NCI-H1694 (cell line): ENCODE measurements around the gene NYAP1.
A peak's percentile ranks its signal among the peaks of the same experiment; 100 is the strongest.
"Not testable (repeated sequence)": the region's sequence is repeated elsewhere in the genome, so short reads cannot be mapped to it uniquely, and the experiment has no call there.

Experiments used
- DNase-seq: peaks from one replicate; lab custom pipeline; 2025; lab: John Stamatoyannopoulos, UW

Gene NYAP1

DNA sequence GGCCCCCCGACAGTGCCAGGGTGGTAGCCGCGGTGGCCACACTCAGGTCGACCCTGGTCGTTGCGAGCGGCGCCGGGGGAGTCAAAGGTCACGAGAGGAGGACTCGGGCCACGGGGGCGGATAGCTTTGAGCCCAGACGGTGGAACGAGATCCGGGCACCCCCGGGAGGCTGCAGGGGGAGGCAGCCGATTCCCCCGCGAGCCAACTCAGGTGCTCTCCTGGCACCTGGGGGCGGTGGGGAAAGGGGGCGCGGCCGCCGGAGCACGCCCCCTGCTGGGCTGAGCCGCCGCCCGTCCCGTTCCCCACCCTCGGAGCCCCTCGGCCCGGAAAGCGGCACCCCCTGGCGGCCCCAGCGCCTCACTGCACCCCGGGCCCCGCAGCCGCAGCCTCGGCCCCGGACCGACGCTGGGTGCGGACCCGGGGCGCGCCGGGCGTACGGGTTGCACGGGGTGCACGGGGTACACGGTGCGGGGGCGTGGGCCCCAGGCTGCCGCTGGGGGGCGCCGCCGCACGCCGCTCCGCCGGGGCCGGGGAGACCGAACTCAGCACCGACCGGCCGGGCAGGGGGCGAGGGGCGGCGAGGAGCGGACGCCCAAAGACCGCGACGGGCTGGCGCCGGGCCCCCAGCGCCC is 521 bp upstream of the NYAP1 start:
- no peak for DNase-seq

DNA sequence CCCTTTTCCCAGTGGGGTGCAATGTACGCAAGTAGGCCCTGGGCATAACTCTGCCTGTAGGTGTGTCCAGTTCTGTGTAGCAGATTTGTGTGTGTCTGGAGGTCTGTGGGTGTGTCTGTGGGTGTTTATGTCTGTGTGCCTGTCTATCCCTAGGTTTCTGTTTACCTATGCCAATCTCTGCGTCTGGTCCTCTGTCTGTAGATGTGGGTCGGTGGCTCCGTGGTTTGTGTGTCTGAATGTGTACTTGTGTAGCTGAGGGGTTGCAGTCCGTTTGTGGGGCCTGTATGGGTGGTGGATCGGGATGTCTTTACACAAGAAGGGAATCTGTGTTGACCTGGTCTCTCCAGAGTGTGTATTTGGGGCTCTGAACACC is 932 bp downstream of the NYAP1 start:
- DNase-seq: no peak

DNA sequence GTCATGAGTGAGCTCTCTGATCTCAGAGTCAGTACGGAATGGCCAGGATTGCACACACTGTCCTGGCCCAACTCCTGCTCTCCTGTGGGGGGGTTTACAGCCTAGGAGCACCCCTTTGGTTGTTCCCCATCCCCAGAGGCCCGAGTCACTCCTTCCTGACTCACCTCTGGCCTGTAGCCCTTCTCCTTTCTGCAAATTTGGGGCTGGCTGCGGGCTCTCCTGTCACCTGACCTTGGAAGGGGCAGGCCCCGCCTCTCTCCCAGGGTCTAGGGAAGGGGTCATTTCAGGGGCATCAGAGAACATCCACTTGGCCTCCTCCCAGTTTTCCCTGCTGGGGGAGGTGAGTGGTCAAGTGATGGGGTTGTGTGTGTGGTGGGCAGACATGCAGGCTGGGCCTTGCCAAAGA is 1.7 kb downstream of the NYAP1 start:
- no peak for DNase-seq

DNA sequence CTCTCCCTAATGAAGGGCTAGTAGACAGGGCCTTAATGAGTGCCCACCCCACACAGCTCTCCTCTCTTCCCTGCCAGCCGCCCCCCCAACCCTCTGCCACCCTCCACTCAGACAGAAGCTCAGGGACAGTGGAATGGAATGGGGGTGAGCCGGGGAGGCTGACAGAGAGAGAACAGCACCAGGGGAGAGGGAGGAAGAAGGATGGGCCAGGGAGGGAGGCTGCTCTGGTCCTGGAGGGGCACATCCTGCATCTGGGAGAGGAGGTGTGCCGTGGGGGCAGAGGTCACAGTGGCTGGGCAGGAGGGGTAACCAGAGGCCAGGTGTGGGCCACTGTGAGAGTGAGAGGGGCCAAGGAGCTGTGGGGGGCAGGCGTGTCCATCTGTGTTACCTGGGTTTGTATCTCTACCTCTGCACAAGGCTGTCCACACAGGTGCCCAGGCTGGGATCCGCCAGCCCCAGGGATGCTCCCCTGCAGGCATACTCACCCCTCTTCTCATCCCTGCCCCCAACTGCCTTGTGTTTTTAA is 2.4 kb downstream of the NYAP1 start:
- no peak for DNase-seq

DNA sequence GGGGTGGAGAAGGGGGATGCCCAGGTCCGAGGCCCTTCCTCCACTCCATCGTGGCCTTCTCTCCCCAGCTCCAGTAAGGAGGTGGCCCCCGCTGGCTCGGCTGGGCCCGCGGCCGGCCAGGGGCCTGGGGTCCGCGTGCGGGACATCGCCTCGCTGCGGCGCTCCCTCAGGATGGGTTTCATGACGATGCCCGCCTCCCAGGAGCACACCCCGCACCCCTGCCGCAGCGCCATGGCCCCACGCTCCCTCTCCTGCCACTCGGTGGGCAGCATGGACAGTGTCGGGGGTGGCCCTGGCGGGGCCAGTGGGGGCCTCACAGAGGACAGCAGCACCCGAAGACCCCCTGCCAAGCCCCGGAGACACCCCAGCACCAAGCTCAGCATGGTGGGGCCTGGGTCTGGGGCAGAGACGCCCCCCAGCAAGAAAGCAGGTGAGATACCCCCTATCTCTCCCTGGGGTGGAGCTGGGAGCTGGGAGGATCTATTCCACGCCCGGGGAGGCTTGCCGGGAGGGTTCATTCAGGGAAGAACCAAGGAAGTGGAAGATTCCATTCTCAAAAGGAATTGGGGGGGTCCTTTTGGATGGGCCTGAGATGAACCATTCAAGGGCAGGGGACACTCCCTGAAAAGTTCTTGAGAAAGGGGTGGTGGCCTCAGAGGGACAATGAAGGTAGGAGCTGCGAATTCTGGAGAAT is 3.2 kb downstream of the NYAP1 start:
- no peak for DNase-seq

DNA sequence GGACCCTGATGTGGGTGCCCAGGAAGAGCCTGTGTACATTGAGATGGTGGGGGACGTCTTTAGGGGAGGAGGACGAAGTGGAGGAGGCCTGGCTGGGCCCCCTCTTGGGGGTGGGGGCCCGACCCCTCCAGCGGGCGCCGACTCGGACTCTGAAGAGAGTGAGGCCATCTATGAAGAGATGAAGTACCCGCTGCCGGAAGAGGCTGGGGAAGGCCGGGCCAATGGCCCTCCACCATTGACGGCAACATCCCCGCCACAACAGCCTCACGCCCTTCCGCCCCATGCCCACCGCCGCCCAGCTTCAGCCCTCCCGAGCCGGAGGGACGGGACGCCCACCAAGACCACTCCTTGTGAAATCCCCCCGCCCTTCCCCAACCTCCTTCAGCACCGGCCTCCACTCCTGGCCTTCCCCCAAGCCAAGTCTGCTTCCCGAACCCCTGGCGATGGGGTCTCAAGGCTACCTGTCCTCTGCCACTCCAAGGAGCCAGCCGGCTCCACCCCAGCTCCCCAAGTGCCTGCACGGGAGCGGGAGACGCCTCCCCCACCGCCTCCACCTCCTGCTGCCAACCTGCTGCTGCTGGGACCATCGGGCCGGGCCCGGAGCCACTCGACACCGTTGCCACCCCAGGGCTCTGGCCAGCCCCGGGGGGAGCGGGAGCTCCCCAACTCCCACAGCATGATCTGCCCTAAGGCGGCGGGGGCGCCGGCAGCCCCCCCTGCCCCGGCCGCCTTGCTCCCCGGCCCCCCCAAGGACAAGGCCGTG is 4.8 kb downstream of the NYAP1 start:
- DNase-seq: no peak

DNA sequence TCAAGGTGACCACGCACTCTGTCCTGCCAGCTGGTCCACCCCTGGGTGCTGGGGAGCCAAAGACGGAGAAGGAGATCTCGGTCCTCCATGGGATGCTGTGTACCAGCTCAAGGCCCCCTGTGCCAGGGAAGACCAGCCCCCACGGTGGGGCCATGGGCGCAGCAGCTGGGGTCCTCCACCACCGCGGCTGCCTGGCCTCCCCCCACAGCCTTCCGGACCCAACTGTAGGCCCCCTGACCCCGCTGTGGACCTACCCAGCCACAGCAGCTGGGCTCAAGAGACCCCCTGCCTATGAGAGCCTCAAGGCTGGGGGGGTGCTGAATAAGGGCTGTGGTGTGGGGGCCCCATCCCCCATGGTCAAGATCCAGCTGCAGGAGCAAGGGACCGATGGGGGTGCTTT is 5.4 kb downstream of the NYAP1 start:
- DNase-seq: no peak

DNA sequence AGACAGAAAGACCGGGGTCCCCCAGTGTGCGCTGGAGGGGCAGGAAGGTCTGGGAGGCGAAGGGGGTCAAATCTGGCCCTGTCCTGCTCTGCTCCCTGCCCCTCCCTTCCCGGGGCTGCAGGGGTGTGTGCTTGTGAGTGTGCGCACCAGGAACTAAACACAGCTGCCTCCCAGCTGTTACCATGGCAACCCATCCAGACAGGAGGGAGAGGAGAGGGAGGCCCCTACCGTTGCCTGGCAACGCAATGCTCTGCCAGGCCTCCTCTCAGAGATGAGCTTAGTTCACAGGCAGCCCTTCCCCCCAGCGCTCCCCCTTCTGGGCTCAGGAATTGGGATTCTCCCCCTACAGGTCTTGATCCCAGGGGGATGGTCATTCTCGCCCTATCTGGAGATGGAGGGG is 6.1 kb downstream of the NYAP1 start:
- DNase-seq: peak; percentile 98

DNA sequence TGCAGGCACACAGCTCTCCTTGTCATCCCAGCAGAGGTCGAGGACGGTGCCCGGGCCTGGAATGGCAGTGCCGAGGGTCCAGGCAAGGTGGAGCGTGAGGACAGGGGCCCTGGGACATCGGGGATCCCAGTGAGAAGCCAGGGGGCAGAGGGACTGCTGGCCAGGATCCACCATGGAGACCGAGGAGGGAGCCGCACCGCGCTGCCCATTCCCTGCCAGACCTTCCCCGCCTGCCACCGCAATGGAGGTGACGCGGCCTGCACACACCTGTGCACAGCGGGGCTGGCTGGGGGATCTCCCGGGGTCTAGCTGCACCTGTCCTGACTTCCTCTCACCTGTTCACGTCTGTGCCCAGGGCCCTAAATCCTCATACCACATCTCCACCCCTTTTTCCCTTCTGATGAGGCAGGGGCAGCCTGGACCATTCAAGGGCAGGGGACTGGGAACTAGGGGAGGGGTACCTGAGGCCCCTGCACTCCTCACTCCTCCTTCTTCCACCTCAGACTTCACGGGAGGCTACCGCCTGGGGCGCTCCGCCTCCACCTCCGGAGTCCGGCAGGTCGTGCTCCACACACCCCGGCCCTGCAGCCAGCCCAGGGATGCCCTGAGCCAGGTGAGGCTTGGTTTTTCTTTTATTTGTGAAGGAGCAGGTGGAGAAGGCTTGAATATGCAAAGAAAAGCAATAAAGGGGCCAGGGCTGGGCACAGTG is 6.9 kb downstream of the NYAP1 start:
- DNase-seq: no peak

DNA sequence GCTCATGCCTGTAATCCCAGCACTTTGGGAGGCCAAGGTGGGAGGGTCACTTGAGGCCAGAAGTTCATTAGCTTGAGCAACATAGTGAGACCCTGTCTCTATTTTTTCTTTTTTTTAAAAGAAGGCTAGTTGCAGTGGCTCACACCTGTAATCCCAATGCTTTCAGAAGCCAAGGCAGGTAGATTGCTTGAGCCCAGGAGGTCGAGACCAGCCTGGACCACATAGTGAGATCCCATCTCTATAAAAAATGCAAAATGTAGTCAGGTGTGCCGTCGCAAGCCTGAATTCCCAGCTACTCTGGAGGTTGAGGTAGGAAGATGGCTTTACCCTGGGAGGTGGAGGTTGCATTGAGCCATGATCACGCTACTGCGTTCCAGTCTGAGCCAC is 7.5 kb downstream of the NYAP1 start:
- DNase-seq: no peak

DNA sequence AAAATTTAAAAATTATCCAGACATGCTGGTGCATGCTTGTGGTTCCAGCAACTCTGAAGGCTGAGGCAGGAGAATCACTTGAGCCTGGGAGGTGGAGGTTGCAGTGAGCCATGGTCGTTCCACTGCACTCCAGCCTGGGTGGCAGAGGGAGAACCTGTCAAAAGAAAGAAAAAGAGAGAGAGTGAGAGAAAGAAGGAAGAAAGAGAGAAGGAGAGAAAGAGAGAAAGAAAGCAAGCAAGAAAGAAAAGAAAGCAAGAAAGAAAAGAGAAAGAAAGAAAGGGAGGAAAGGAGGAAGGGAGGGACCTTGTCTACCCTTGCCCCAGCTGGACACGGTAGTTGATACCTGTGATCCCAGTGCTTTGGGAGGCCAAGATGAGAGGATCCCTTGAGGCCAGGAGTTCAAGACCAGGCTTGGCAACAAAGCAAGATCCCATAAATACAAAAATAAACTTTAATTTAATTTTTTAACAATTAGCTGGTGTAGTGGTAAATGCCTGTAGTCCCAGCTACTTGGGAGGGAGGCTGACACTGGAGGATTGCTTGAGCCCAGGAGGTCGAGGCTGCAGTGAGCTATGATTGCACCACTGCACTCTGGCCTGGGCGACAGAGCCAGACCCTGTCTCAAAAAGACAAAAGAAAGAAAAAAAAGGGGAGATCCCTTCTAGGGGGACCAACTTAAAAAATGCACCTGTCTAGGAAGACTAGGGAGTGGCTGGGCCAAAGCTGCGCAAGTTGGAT is 9.2 kb downstream of the NYAP1 start:
- no peak for DNase-seq

DNA sequence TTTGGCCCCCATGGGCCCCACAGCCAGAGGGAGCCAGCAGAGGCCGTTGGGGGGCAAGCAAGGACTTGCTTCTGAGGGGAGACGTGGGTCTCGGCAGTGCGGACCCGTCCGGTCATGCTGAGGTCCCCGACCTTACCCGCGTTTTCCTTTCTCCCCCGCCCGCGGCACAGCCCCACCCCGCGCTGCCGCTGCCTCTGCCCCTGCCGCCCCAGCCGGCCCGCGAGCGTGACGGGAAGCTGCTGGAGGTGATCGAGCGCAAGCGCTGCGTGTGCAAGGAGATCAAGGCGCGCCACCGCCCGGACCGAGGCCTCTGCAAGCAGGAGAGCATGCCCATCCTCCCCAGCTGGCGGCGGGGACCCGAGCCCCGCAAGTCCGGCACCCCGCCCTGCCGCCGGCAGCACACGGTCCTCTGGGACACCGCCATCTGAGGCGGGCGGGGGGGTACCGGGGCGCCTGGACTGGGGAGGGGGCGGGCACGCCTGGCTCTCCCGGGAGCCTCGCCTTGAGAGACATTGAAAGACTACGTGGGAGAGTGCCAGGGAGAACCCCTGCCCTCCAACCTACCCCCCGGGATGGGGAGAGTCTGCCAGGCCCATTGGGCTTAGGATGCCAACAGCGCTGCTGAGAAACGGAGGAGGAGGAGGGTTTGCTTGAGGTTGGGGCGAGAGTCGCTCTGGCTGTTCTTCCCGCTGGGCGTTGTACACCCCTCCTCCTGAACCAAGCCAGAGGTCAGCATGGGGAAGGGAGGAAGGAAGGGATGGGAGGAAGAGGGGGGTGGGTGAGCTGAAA is 9.9 kb downstream of the NYAP1 start:
- no peak for DNase-seq

DNA sequence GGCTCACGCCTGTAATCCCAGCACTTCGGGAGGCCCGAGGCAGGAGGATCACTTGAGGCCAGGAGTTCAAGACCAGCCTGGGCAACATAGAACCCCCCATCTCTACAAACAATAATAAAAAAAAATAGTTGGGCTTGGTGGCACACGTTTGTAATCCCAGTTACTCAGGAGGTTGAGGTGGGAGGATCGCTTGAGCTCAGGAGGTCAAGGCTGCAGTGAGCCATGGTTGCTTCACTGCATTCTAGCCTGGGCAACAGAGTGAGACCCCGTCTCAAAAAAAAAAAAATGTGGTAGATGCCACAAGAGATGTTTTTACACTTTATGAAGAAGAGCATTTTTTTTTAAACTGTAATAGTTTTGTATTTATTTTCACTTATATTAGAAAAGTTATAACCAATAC is 12.8 kb downstream of the NYAP1 start:
- no peak for DNase-seq

DNA sequence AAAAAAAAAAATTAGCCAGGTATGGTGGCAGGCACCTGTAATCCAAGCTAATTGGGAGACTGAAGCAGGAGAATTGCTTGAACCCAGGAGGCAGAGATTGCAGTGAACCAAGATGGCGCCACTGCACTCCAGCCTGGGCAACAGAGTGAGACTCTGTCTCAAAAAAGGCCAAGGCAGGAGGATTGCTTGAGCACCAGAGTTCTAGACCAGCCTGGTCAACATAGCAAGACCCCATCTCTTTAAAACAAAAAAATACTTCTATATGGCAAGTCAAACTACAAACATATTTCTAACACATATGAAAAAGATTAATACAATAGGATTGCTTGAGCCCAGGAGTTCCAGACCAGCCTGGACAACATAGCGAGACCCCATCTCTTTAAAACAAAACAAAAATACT is 17.0 kb downstream of the NYAP1 start:
- DNase-seq: not testable (repeated sequence)

DNA sequence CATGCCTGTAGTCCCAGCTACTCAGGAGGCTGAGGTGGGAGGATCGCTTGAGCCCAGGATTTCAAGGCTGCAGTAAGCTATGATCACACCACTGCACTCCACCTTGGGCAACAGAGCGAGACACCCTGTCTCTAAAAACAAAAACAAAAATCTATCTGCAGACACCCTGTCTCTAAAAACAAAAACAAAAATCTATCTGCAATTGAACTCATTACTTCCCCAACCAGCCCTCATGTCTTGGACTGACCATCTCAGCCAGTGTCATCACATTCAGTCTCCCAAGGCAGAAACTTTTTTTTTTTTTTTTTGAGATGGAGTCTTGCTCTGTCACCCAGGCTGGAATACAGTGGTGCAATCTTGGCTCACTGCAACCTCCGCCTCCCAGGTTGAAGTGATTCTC is 20.3 kb downstream of the NYAP1 start:
- not testable (repeated sequence) for DNase-seq

DNA sequence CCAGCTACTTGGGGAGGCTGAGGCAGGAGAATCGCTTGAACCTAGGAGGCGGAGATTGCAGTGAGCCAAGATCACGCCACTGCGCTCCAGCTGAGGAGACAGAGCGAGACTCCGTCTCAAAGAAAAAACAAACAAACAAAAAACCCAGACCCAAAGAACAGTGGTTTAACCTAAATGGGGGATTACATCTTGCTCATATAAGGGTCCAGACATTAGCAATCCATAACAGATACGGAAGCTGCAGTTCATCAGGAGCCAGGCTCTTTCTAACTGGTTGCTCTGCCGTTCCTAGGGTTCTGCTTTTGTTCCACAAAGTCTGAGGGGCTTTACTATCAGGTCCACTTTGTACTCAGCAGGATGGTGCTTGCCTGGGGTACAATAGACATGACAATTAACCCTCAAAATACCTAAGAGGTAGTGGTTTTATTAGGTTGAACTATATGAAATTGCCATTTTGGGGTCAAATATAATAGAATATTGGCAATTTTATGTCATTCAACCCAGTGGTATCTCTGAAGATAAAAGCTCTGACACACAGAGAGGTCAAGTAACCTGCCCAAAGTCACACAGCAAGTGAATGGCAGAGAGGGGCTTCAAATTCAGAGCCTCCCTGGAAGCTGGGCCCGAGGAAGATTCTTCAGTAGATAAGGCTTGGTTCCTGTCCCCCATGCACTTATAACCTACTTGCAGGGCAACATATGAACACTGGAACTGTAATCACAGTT is 21.3 kb downstream of the NYAP1 start:
- no peak for DNase-seq

DNA sequence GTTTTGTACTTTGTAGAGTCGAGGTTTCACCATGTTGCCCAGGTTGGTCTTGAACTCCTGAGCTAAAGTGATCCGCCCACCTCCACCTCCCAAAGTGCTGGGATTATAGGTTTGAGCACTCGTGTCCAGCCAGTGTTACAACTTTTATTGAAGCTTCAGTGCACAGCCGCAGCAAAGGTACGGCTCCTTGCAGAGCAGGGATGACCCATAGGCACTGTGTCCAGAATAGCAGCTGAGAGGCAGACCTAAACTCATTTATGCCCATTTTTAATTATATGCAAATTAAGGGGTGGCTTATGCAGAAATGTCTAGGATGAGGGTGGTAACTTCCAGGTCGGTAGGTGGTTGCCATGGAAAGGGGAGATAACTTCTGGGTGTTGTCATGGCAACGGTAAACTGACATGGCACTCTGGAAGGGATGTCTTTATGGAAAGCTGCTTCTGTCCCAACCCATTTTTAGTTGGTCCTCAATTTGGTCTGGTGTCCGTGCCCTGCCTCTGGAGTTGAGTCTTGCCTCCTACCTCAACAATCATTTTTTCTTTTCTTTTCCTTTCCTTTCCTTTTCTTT is 22.7 kb downstream of the NYAP1 start:
- DNase-seq: no peak

DNA sequence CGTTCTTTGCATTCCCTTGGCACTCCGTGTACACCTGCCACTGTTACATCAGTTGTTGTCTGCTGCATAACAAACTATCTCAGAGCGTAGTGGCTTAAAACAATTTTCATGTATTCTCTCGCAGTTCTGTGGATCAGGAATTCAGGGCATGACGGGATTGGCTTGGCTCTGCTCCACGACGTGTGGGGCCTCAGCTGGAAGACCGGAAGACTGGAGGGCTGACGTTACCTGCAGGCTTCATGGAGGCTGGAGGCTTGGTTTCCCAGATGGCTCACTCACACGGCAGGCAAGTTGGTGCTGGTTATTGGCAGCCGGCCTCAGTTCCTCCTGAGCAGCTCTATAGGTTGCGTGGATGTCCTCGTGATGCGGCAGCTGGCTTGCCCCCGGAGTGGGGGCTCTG is 25.5 kb downstream of the NYAP1 start:
- peak; percentile 98 for DNase-seq

DNA sequence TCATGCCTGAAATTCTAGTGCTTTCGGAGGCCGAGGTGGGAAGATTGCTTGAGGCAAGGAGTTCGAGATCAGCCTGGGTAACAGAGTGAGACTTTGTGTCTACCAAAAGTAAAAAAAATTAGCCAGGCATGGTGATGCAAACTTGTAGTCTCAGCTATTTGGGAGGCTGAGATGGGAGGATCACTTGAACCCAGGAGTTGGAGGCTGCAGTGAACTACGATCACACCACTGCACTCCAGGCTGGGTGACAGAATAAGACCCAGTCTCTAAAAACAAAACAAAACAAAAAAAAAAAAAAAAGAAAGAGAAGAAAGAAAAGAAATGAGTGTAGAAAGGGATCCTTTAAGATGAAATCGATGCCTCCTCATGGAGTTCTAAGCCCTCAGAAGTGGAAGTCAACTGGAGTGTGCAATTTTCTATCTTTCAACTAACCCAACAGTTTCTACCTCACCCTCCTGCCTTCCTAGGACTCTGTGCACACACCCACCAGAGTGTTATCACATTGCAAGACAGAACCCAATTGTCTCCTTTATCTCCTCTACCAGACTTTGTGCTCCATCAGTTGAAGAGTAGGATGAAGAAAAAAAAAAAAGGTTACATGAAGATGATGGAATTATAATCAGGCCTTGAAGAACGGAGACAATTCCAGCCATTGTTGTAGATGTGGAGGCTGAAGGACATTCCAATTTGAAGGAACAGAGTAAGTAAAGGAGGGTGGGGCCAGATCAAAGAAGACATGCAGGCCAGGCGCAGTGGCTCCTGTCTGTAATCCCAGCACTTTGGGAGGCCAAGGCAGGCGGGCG is 26.9 kb downstream of the NYAP1 start:
- DNase-seq: no peak
